OCI-LY7 (cell line): ENCODE results near the gene SLC48A1.

Source experiments
- CTCF ChIP-seq: fragments of 200-600 bp; sonication (generic); conservative IDR thresholded peaks from 2 replicates; pipeline ENCODE4 v1.5.1; 2014; ENCODE audit warnings: mild to moderate bottlenecking, antibody characterized with exemption, low read length, moderate library complexity, mixed read lengths
- EZH2phosphoT487 ChIP-seq: fragments of 200-600 bp; sonication (generic); IDR thresholded peaks from 2 replicates; pipeline ENCODE4 v1.6.1; 2018; ENCODE audit warnings: low read depth, borderline replicate concordance, mild to moderate bottlenecking, mixed run types, antibody characterized with exemption, low read length, moderate library complexity, mixed read lengths

- TF ChIP-seq CTCF: no peak
- TF ChIP-seq EZH2phosphoT487: no peak
These were observed 8.7 kb downstream of the SLC48A1 start for GRCh38 chr12:47781479-47782371.
